Spleen (tissue), 11 donors: ENCODE data around the gene JTB. TPM values are rescaled to one million over a fixed set of nuclear protein-coding genes. Genes with fewer than 3 reads are reported as not detected.

ENCODE experiments used
- DNase-seq: peaks from one replicate; pipeline ENCODE4 v3.0.0-alpha.2; 2020
- H3K27ac ChIP-seq, 8 donors: fragments of 200-600 bp; sonication (generic) in 7 of 8; 1 replicate in 4 of 8; 2 replicates in 4 of 8; pipeline versions ENCODE4 v1.5.0 to v1.8.0; 2016 to 2021; ENCODE audit warnings: inconsistent platforms in 4 of 8, mild to moderate bottlenecking in 4 of 8, moderate library complexity in 1 of 8
- H3K27me3 ChIP-seq, 7 donors: fragments of 200-600 bp; sonication (generic) in 6 of 7; replicated peaks in 1 of 7; 1 replicate in 4 of 7; 2 replicates in 3 of 7; pipeline versions ENCODE4 v1.5.0 to v1.8.0; 2016 to 2021; ENCODE audit warnings: inconsistent platforms in 3 of 7, mild to moderate bottlenecking in 1 of 7
- H3K36me3 ChIP-seq, 6 donors: fragments of 200-600 bp; sonication (generic) in 5 of 6; 1 replicate in 4 of 6; 2 replicates in 2 of 6; pipeline versions ENCODE4 v1.5.0 to v1.8.0; 2016 to 2021; ENCODE audit warnings: inconsistent platforms in 2 of 6
- H3K4me1 ChIP-seq, 6 donors: fragments of 200-600 bp; sonication (generic) in 5 of 6; 1 replicate in 3 of 6; 2 replicates in 3 of 6; pipeline versions ENCODE4 v1.5.0 to v1.8.0; 2016 to 2021; ENCODE audit warnings: inconsistent platforms in 3 of 6
- H3K4me3 ChIP-seq, 8 donors: fragments of 200-600 bp; sonication (generic) in 7 of 8; 1 replicate in 4 of 8; 2 replicates in 4 of 8; pipeline versions ENCODE4 v1.5.0 to v1.8.0; 2016 to 2021; ENCODE audit warnings: inconsistent platforms in 4 of 8, mild to moderate bottlenecking in 4 of 8, moderate library complexity in 2 of 8
- H3K9me3 ChIP-seq, 8 donors: fragments of 200-600 bp; sonication (generic) in 7 of 8; 1 replicate in 4 of 8; 2 replicates in 4 of 8; pipeline versions ENCODE4 v1.5.0 to v1.8.0; 2016 to 2021; ENCODE audit warnings: inconsistent platforms in 4 of 8
- POLR2A ChIP-seq, 3 donors: fragments of 450-650 bp; IDR thresholded peaks; one replicate each; pipeline ENCODE4 v1.5.1; 2017; ENCODE audit warnings: antibody characterized with exemption in 3 of 3, mild to moderate bottlenecking in 1 of 3
- POLR2AphosphoS5 ChIP-seq, 3 donors: sonication (generic); formaldehyde crosslinking; IDR thresholded peaks; one replicate each; pipeline ENCODE4 v1.5.1; 2017; ENCODE audit warnings: antibody characterized with exemption in 3 of 3
- whole genome bisulfite sequencing, 5 donors: extraction: QIAGEN DNeasy Blood & Tissue Kit in 3 of 5; methylation state at CpG; one replicate each; pipeline versions ENCODE4 v1.1.5 to v1.1.7; 2013 to 2018; 5-methylcytosine and 5-hydroxymethylcytosine counted together
- intact Hi-C: fragments of 100-400 bp; cut with DNase I; formaldehyde crosslinking; loops from one replicate; pipeline ENCODE4 v1.15.0; 2023; ENCODE audit warnings: low total_unique reads
- polyA plus RNA-seq, 3 donors: library from polyadenylated mRNA; stranded (reverse); fragments of 200-250 nt; gene quantifications; one replicate each; pipeline ENCODE4 v1.2.1, GENCODE V29; 2013
- total RNA-seq, 7 donors: library from RNA; depleted of rRNA in 3 of 7; stranded (reverse); fragments of >200 nt in 3 of 7; fragmentation: NEBNext Ultra II Directional in 4 of 7; extraction: Animal tissue kit (Norgen Biotek cat#: 25700) in 4 of 7; gene quantifications; one replicate each; pipeline versions ENCODE4 v1.1.0 to v1.2.1, GENCODE V29; 2016 to 2021
- TF ChIP-seq, protein P1 (sequence below), 11 experiments: fragments of 200-600 bp in 7 of 11; fragments of 450-650 bp in 4 of 11; sonication (generic) in 4 of 11; IDR thresholded peaks in 8 of 11; conservative IDR thresholded peaks in 3 of 11; 1 replicate in 7 of 11; 2 replicates in 4 of 11; pipeline versions ENCODE4 v1.4.0 to v1.8.0; 2016 to 2021; ENCODE audit warnings: antibody characterized with exemption in 11 of 11, inconsistent platforms in 4 of 11, mild to moderate bottlenecking in 1 of 11
- donor health status: healthy with polysubstance abuse.
- donor health status: DM: no; HTN: no; CAD: no; lungs with moderate emphysema.
- donor health status: DM: no; HTN: no; CAD: no.
- donor health status: Bipolar disorder and iron deficiency.
- donor health status: healthy.
- donor health status: DM: no; HTN: no; CAD: no.
- donor health status: DM: yes; HTN: yes; CAD: no.

Gene JTB
- total and polyA plus RNA-seq, 10 donors, result 97.9 to 243 (median 194) TPM

DNA sequence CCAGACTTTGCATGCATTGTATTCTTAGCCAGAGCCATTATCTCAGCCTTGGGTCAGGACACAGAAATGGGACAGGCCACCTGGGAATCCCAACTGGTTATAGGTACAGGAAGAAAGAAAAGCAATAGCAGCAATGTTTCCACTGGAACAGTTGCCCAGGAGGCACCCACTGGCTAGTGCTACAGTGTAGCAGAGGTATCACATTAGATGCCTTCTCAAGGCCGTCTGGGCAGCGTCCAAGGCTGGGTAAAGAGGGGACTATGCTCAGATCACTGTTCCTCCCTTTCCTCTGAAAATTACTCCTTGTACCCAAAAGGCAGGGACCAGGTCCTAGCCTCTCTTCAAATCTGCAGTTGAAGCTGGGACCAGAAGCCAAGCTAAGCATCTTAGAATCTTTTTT lies 7.1 kb downstream of the JTB start:
- peak; percentile 54 for DNase-seq
- intact Hi-C loops, result no loop called here
- Histone ChIP-seq H3K4me3 (no peak overlapping the region), H3K27me3 (no peaks in the 10 kb centered on the region), H3K9me3 (no peaks in the 10 kb centered on the region), H3K36me3 (peaks cover 0 to 32% (median 25%) of the 10 kb centered on the region in 6 donors), H3K4me1 (peaks cover 23 to 71% (median 40%) of the 10 kb centered on the region in 6 donors), H3K27ac (no peak overlapping the region)
- TF ChIP-seq POLR2A (IDR thresholded peaks at IDR 0.05) (no peak), POLR2AphosphoS5 (IDR thresholded peaks at IDR 0.05) (no peak)
- TF ChIP-seq, protein P1, sequence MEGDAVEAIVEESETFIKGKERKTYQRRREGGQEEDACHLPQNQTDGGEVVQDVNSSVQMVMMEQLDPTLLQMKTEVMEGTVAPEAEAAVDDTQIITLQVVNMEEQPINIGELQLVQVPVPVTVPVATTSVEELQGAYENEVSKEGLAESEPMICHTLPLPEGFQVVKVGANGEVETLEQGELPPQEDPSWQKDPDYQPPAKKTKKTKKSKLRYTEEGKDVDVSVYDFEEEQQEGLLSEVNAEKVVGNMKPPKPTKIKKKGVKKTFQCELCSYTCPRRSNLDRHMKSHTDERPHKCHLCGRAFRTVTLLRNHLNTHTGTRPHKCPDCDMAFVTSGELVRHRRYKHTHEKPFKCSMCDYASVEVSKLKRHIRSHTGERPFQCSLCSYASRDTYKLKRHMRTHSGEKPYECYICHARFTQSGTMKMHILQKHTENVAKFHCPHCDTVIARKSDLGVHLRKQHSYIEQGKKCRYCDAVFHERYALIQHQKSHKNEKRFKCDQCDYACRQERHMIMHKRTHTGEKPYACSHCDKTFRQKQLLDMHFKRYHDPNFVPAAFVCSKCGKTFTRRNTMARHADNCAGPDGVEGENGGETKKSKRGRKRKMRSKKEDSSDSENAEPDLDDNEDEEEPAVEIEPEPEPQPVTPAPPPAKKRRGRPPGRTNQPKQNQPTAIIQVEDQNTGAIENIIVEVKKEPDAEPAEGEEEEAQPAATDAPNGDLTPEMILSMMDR (IDR thresholded peaks at IDR 0.05 in 8 of 11, conservative IDR thresholded peaks at IDR 0.05 in 3 of 11), result no peak
- 58 to 87% (median 82%) methylated on average over 2 of the region's 2 CpGs for whole genome bisulfite sequencing, 5 donors

DNA sequence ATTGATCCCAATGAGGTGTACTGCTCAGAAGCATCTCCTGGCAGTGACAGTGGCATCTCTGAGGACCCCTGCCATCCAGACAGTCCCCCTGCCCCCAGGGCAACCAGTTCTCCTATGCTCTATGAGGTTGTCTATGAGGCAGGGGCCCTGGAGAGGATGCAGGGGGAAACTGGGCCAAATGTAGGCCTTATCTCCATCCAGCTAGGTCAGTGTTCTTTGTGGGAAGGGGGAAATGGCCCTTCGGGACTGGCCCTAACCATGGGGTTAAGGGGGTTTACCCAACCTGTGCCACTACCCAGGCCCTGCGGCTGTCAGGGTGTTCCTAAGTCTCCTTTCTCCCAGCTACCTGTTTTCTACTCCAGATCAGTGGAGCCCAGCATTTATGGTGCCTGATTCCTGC lies 8.5 kb downstream of the JTB start:
- peaks cover 0 to 19% (median 12%) of the 10 kb centered on the region in 6 donors for H3K36me3 ChIP-seq
- peak overlapping the region in 5 of 8 donors; percentile 9 to 98 (median 96) for H3K27ac ChIP-seq
- H3K4me1 ChIP-seq, result peaks cover 31 to 71% (median 49%) of the 10 kb centered on the region in 6 donors
- intact Hi-C loops, result no loop called here
- no peak for TF ChIP-seq POLR2AphosphoS5 (IDR thresholded peaks at IDR 0.05)
- TF ChIP-seq, protein P1 (IDR thresholded peaks at IDR 0.05 in 8 of 11, conservative IDR thresholded peaks at IDR 0.05 in 3 of 11), result no peak
- no peak for TF ChIP-seq POLR2A (IDR thresholded peaks at IDR 0.05)
- no peaks in the 10 kb centered on the region for H3K27me3 ChIP-seq
- H3K9me3 ChIP-seq, result no peaks in the 10 kb centered on the region
- DNase-seq, result peak; percentile 52
- peak overlapping the region in 2 of 8 donors; percentile 65 to 83 for H3K4me3 ChIP-seq
- 61 to 90% (median 83%) methylated on average over 1 to 2 of the region's 2 CpGs for WGBS, 5 donors

DNA sequence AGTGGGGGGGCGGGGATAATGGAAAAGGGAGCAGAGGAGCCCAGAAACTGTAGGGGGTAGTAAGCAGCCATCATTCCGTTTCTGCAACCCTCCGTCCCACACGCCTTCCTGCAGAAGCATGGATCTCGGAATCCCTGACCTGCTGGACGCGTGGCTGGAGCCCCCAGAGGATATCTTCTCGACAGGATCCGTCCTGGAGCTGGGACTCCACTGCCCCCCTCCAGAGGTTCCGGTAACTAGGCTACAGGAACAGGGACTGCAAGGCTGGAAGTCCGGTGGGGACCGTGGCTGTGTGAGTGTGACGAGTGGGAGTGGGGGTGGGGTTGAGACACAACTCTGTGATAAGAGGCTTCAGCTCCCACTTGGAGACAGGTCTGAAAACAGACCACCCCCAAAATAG lies 9.1 kb downstream of the JTB start:
- intact Hi-C loops, result no loop called here
- Histone ChIP-seq H3K4me3 (peak overlapping the region in 6 of 8 donors; percentile 62 to 83 (median 69)), H3K27ac (peak overlapping the region in 6 of 8 donors; percentile 9 to 98 (median 96)), H3K36me3 (peaks cover 0 to 13% (median 6%) of the 10 kb centered on the region in 6 donors), H3K27me3 (no peaks in the 10 kb centered on the region), H3K9me3 (no peaks in the 10 kb centered on the region), H3K4me1 (peaks cover 31 to 71% (median 51%) of the 10 kb centered on the region in 6 donors)
- TF ChIP-seq, protein P1 (IDR thresholded peaks at IDR 0.05 in 8 of 11, conservative IDR thresholded peaks at IDR 0.05 in 3 of 11), result no peak
- TF ChIP-seq POLR2A (IDR thresholded peaks at IDR 0.05) (no peak), POLR2AphosphoS5 (IDR thresholded peaks at IDR 0.05) (no peak)
- 18 to 28% (median 19%) methylated on average over 13 of the region's 13 CpGs for WGBS, 5 donors
- DNase-seq, result peak; percentile 79

DNA sequence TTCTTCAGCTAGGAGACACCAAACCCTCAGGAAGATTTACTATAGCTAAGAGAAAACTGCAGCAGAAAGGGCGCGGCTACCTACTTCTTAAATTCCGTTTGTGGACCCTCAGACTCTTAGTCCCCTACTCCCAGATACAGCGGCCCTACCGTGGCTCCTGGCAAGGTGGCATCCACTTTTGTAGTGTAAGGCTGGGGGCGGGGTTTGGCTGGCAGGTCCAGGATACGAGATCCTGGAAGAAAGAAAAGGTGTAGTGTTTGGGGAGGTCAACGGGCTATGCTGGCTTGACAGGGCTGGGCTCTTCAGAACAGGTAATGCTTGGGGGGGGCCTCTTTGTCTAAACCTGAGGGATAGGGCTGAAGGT lies 9.5 kb downstream of the JTB start:
- Histone ChIP-seq H3K4me1 (peaks cover 31 to 73% (median 50%) of the 10 kb centered on the region in 6 donors), H3K27me3 (no peaks in the 10 kb centered on the region), H3K9me3 (no peaks in the 10 kb centered on the region), H3K36me3 (peaks cover 0 to 9% (median 2%) of the 10 kb centered on the region in 6 donors), H3K27ac (peak overlapping the region; percentile 95 to 98 (median 96)), H3K4me3 (peak overlapping the region; percentile 62 to 83 (median 69))
- intact Hi-C loops, result no loop called here
- WGBS, 5 donors, result 0 to 4% (median 2%) methylated on average over 8 of the region's 8 CpGs
- TF ChIP-seq, protein P1 (IDR thresholded peaks at IDR 0.05 in 8 of 11, conservative IDR thresholded peaks at IDR 0.05 in 3 of 11), result no peak
- TF ChIP-seq POLR2A (IDR thresholded peaks at IDR 0.05) (no peak), POLR2AphosphoS5 (IDR thresholded peaks at IDR 0.05) (no peak)
- DNase-seq, result peak; percentile 86
